Fibroblast of gingiva (primary cell): ENCODE measurements around the gene PNLDC1.
A peak's percentile ranks its signal among the peaks of the same experiment; 100 is the strongest.
"Not testable (repeated sequence)": the region's sequence is repeated elsewhere in the genome, so short reads cannot be mapped to it uniquely, and the experiment has no call there.

Experiments
- DNase-seq: peaks from one replicate; pipeline ENCODE4 v3.0.0-alpha.2; 2011; ENCODE audit warnings: low read depth

The PNLDC1 gene

GRCh38 chr6:159849851-159850250, 49.8 kb downstream of the PNLDC1 start:
- DNase-seq, result not testable (repeated sequence)

- DNase-seq, result peak; percentile 9
These were observed 52.8 kb downstream of the PNLDC1 start for GRCh38 chr6:159852877-159853276.

- no peak for DNase-seq
These were observed 53.7 kb downstream of the PNLDC1 start for GRCh38 chr6:159853754-159854153.

GRCh38 chr6:159854959-159855358, 54.9 kb downstream of the PNLDC1 start:
- DNase-seq, result no peak

- no peak for DNase-seq
These were observed 58.2 kb downstream of the PNLDC1 start for GRCh38 chr6:159858259-159858658.

GRCh38 chr6:159860482-159860881, 60.4 kb downstream of the PNLDC1 start:
- no peak for DNase-seq

- no peak for DNase-seq
These were observed 62.0 kb downstream of the PNLDC1 start for GRCh38 chr6:159862103-159862502.

- peak; percentile 55 for DNase-seq
These were observed 63.3 kb downstream of the PNLDC1 start for GRCh38 chr6:159863341-159863740.

GRCh38 chr6:159865226-159865920, 65.3 kb downstream of the PNLDC1 start:
- DNase-seq, result no peak

- DNase-seq, result no peak
These were observed 66.5 kb downstream of the PNLDC1 start for GRCh38 chr6:159866286-159867247.
